GM19023 (cell line): ENCODE measurements around the gene EDEM1.
"Not testable (repeated sequence)": the region's sequence is repeated elsewhere in the genome, so short reads cannot be mapped to it uniquely, and the experiment has no call there.

Source experiments
- ATAC-seq: cut with Tn5 transposase; IDR thresholded peaks from one replicate; pipeline ENCODE4 v1.9.1; 2021; ENCODE audit warnings: mild to moderate bottlenecking, moderate library complexity; ENCODE audit not compliant: unreplicated experiment

EDEM1 gene

GRCh38 chr3:5187156-5187919 lies at the start of gene EDEM1:
Gene EDEM1 (plus strand): TSS chr3:5187707. CDS start chr3:5187806, 99 bp downstream.
- peak; percentile 83 for ATAC-seq

- no peak for ATAC-seq
Measured at GRCh38 chr3:5138214-5138981, 49.1 kb upstream of the EDEM1 start.

- peak; percentile 49 for ATAC-seq
Measured at GRCh38 chr3:5140230-5140621, 47.3 kb upstream of the EDEM1 start.

- no peak for ATAC-seq
Measured at GRCh38 chr3:5140839-5141238, 46.7 kb upstream of the EDEM1 start.

- no peak for ATAC-seq
Measured at GRCh38 chr3:5141760-5142159, 45.7 kb upstream of the EDEM1 start.

- ATAC-seq = no peak
Measured at GRCh38 chr3:5143464-5143863, 44.0 kb upstream of the EDEM1 start.

- no peak for ATAC-seq
Measured at GRCh38 chr3:5144316-5144994, 43.1 kb upstream of the EDEM1 start.

- no peak for ATAC-seq
Measured at GRCh38 chr3:5145120-5145519, 42.4 kb upstream of the EDEM1 start.

- not testable (repeated sequence) for ATAC-seq
Measured at GRCh38 chr3:5147152-5147551, 40.4 kb upstream of the EDEM1 start.

GRCh38 chr3:5149306-5149880 lies 38.1 kb upstream of the EDEM1 start:
- ATAC-seq = no peak

- no peak for ATAC-seq
Measured at GRCh38 chr3:5151586-5151985, 35.9 kb upstream of the EDEM1 start.

- ATAC-seq = no peak
Measured at GRCh38 chr3:5153074-5153473, 34.4 kb upstream of the EDEM1 start.

GRCh38 chr3:5155241-5155640 lies 32.3 kb upstream of the EDEM1 start:
- no peak for ATAC-seq

- no peak for ATAC-seq
Measured at GRCh38 chr3:5160321-5160720, 27.2 kb upstream of the EDEM1 start.

- no peak for ATAC-seq
Measured at GRCh38 chr3:5160940-5161858, 26.3 kb upstream of the EDEM1 start.

GRCh38 chr3:5162102-5162501 lies 25.4 kb upstream of the EDEM1 start:
- no peak for ATAC-seq

GRCh38 chr3:5165698-5166097 lies 21.8 kb upstream of the EDEM1 start:
- no peak for ATAC-seq

- no peak for ATAC-seq
Measured at GRCh38 chr3:5166846-5167245, 20.7 kb upstream of the EDEM1 start.

- no peak for ATAC-seq
Measured at GRCh38 chr3:5168110-5168509, 19.4 kb upstream of the EDEM1 start.

GRCh38 chr3:5169807-5170206 lies 17.7 kb upstream of the EDEM1 start:
- no peak for ATAC-seq
